IPS DF 6.9 (cell line): ENCODE data around the gene IFIT1.

Source experiments
- DNase-seq: peaks from one replicate; pipeline ENCODE4 v3.0.0-alpha.2; 2013; ENCODE audit warnings: low read depth, low spot score
- H3K27ac ChIP-seq: one replicate; pipeline ENCODE4 v1.5.1; 2013; ENCODE audit warnings: low read length, control low read depth
- H3K27me3 ChIP-seq: 2 replicates; pipeline ENCODE4 v1.6.1; 2013; ENCODE audit warnings: mild to moderate bottlenecking, low read length; ENCODE audit not compliant: control insufficient read depth, insufficient read depth
- H3K36me3 ChIP-seq: 2 replicates; pipeline ENCODE4 v1.6.1; 2013; ENCODE audit warnings: low read length; ENCODE audit not compliant: control insufficient read depth, insufficient read depth
- H3K4me1 ChIP-seq: 2 replicates; pipeline ENCODE4 v1.6.1; 2013; ENCODE audit warnings: low read length; ENCODE audit not compliant: control insufficient read depth, insufficient read depth
- H3K4me3 ChIP-seq: 2 replicates; pipeline ENCODE4 v1.5.1; 2013; ENCODE audit warnings: mild to moderate bottlenecking, low read length
- H3K9me3 ChIP-seq: 2 replicates; pipeline ENCODE4 v1.6.1; 2013; ENCODE audit warnings: low read length, inconsistent platforms; ENCODE audit not compliant: control insufficient read depth, insufficient read depth
- WGBS: extraction: QIAGEN DNeasy Blood & Tissue Kit; methylation state at CpG from one replicate; pipeline ENCODE4 v1.1.7; 2013; ENCODE audit warnings: mixed read lengths, missing lambda C conversion rate; ENCODE audit not compliant: insufficient read length, insufficient coverage; 5-methylcytosine and 5-hydroxymethylcytosine counted together

Gene IFIT1

DNA sequence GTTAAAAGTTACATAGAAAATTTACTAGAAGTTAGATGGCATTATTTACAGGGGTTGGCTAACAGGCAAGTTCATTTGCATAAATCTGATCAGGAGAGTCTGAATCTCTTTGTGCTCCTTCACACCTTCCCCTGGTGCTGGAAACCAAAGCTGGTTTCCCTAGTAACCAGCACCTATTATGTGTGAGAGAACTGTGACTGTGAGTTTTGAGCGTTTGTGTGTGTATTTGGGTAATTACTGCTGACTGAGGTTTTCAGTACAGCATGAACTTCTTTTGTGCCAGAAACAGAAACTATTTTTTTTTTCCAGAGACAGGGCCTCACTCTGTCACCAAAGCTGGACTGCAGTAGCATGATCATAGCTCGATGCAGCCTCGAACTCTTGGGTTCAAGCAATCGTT lies 24.9 kb upstream of the IFIT1 start:
- H3K4me3 ChIP-seq, result no peak overlapping the region
- H3K36me3 ChIP-seq, result no peaks in the 10 kb centered on the region
- no CpG with 5 or more reads among the region's 4 CpGs for WGBS
- H3K27ac ChIP-seq, result no peak overlapping the region
- H3K27me3 ChIP-seq, result no peaks in the 10 kb centered on the region
- DNase-seq, result no peak
- no peaks in the 10 kb centered on the region for H3K9me3 ChIP-seq
- H3K4me1 ChIP-seq, result no peaks in the 10 kb centered on the region

DNA sequence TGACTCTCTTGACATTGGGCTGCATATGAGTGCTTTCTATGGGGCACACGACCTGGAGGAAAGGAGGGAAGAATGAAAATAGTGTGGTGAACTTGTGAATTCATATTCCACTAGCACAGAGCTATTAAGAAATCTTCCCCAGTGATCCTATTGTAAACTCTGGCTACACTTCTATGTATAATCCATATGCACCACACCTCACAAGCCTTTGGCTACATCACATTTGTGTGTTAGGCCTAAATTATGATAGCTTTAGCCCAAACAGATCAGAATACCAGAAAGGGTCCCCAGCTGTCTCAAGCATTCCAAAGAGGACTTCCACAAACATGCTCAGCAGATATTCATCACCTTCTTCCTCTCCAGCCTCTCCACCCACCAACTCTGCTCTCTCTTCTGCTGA lies 24.3 kb upstream of the IFIT1 start:
- DNase-seq, result no peak
- no peak overlapping the region for H3K27ac ChIP-seq
- no peaks in the 10 kb centered on the region for H3K27me3 ChIP-seq
- H3K4me3 ChIP-seq, result no peak overlapping the region
- H3K4me1 ChIP-seq, result no peaks in the 10 kb centered on the region
- no CpG with 5 or more reads among the region's 1 CpG for WGBS
- no peaks in the 10 kb centered on the region for H3K9me3 ChIP-seq
- H3K36me3 ChIP-seq, result no peaks in the 10 kb centered on the region

DNA sequence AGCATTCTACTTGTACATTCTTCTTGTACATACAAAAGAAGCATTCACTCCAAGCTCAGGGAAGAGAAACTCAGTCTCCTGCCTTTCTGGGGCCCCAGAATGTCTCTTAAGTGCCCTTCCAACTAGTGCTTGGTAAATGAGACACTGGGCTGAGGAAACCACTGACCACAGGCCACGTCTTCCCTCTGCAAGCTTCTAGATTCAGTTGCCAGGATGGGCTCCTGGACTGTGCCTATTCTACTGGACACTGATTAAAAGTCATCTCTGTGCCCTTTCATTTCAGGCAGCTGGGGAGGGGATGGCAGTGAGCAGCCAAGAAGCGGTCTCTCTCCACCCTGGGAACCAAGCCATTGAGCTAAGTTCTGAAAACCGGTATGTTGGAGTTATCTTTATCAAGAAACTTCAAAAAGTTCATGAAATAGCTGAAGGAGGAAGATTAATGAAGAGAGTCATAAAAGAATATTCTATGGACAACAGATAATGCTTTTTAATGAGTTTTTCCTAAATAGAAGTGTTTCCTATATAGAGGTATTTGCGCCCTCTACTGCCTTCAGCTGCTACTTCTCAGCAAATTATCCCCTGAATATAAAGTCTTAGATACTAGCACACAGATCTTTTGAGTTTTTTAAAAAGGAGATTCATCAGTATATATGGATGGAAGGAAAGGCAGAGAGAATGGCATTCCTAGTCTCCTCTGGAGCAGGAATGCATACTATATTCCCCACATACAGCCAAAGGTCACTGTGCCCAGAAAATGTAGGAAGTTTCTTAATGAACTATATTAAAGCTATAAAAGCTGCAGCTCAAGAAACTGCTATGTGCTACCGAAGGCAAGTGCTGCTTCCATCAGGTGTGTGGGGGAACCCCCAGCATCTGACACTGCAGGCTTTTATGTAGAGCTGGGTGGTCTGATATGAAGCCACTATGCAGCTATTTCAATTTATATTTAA lies 23.0 kb upstream of the IFIT1 start:
- no peaks in the 10 kb centered on the region for H3K4me1 ChIP-seq
- WGBS, result no CpG with 5 or more reads among the region's 5 CpGs
- H3K27ac ChIP-seq, result no peak overlapping the region
- H3K36me3 ChIP-seq, result no peaks in the 10 kb centered on the region
- no peaks in the 10 kb centered on the region for H3K9me3 ChIP-seq
- no peak overlapping the region for H3K4me3 ChIP-seq
- H3K27me3 ChIP-seq, result no peaks in the 10 kb centered on the region
- no peak for DNase-seq

DNA sequence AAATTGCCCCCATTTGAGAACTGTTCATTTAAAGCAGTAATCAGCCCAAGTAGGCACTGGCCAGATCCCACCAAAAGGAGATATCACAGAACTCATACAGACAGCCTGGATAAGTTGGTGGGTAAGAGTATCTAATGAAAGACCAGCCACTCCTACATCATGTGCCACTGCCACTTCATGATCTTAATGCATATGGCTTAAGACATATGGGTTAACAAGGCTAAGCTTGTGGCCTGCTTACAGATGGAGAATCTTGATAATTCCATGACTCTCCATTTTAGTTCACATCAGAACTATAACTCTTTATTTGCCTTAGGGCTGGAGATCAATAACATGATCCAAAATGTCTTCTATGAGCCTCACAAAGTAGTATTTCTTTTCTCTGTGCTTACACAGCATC lies 21.3 kb upstream of the IFIT1 start:
- H3K27me3 ChIP-seq, result no peaks in the 10 kb centered on the region
- no peaks in the 10 kb centered on the region for H3K4me1 ChIP-seq
- no peaks in the 10 kb centered on the region for H3K36me3 ChIP-seq
- no peak overlapping the region for H3K4me3 ChIP-seq
- no peaks in the 10 kb centered on the region for H3K9me3 ChIP-seq
- DNase-seq, result no peak
- H3K27ac ChIP-seq, result no peak overlapping the region

DNA sequence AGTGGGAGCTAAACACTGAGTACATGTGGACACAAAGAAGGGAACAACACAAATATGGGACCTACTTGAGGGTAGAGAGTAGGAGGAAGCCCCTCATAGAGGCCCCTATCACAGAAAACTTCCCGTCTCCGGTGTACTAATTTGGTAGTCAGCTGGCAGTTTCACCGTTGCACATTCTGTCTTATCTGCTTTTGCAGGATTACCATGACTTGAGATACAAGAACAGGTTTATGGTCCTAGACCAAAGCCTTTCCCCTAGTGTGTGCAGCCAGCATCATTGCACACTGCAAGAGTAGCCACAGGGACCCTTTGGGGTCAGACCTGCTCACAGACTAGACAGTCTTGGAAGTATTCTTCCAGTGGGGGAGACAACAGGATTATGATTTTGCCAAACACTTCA lies 20.4 kb upstream of the IFIT1 start:
- Histone ChIP-seq H3K36me3 (no peaks in the 10 kb centered on the region), H3K4me1 (no peaks in the 10 kb centered on the region), H3K27ac (no peak overlapping the region), H3K4me3 (no peak overlapping the region), H3K27me3 (no peaks in the 10 kb centered on the region), H3K9me3 (no peaks in the 10 kb centered on the region)
- DNase-seq, result no peak
- no CpG with 5 or more reads among the region's 3 CpGs for WGBS

DNA sequence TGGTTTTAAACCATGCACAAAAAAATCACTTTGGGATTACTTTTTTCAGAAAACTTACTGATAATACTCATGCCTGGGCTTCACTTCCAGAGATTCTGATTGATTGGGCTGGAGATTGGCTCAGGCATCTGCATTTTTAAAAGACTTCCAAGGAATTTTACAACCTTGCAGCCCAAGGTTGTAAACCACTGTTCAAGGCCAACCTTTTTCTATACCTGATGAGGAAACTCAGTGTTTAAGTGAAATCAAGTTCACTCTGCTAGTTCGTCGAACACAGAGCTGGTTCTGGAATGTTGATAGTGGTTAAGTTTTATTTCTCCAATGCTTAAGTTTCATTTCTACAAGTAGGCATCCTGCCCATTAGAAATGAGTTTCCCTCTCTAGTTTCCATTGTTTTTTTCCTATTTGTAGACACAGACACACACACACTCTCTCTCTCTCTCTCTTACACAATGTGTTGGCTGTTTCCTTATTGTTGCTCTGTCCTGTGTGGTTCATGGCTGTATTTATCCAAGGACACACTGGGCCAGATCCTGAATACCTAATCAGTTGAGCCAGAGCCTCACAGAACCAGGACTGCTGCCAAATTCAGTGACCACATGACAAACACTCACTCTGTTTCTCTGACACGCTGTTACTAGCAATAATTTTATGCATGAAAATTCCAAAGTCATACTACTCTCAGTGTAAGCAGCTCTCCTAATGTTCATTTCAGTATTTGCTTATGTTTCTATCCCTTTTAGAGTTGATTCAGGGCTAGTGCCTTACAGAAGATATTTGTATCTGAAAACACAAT lies 18.3 kb upstream of the IFIT1 start:
- WGBS, result no CpG with 5 or more reads among the region's 3 CpGs
- no peaks in the 10 kb centered on the region for H3K27me3 ChIP-seq
- H3K9me3 ChIP-seq, result no peaks in the 10 kb centered on the region
- no peak overlapping the region for H3K4me3 ChIP-seq
- DNase-seq, result no peak
- H3K27ac ChIP-seq, result no peak overlapping the region
- no peaks in the 10 kb centered on the region for H3K36me3 ChIP-seq
- H3K4me1 ChIP-seq, result no peaks in the 10 kb centered on the region

DNA sequence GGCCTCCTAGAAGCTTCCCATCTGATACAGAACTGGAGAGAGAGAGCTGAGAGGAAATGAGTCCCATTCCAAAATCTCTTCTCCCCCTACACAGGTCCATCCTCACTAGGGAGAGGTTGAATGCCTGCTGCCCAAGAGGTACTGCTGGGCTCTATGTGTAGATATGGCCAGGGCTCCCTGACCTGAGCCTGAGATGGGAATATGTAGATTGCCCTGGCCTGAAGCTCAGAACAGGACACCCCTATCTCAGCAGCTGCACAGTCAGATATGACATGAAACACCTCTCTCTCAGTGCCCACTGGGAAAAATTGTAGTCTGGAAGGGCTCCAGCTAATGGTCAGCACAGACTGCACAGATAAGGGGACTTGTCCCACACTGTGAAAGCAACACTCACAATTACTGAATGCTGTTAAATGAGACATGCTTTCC lies 17.7 kb upstream of the IFIT1 start:
- Histone ChIP-seq H3K36me3 (no peaks in the 10 kb centered on the region), H3K27ac (no peak overlapping the region), H3K9me3 (no peaks in the 10 kb centered on the region), H3K27me3 (no peaks in the 10 kb centered on the region), H3K4me1 (no peaks in the 10 kb centered on the region), H3K4me3 (no peak overlapping the region)
- DNase-seq, result no peak

DNA sequence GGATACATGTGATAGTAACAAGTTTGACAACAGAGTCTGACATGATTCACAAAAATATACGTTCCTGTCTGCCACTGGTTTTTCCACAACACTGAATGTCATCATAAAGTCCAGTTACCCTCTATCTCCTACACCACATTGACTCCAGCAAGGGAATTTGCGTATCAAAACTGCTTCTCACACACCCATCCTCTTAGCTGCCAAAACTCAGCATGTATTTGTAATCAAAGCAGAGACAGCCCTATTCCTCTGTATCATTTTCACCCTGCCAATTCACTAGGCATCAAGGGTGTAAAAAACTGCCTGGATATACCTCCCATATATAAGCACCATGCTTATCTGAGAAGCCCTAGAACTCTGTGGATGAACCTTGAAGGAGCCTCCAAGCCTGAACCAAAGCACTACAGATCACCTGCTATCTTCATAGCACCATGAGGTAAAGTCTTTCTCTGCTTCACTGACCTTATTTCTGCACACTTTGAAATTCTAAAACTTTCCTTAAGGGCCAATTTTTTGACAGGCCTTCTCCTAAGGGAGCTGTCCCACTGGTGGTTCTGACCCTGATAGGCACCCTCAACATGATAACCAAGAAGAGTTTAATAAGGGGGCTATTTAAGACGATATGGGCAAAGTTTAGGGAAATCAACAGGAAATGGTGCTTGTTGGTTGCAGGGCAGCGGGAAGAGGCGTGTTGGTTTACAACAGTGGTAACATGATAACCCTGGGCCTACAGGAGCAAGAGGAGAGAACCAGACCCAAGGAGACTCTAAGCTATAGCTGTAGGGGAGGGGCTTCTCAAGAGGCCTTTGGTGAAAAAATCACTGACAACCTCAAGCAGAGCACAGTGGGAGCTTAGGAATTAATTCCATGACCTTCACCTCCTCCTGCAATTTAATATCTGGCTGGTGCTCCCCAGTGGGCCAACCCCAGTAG lies 14.5 kb upstream of the IFIT1 start, which contains the start of gene IFIT1B:
IFIT1B (plus strand) TSS at position 352 of the 933 bp plus-strand sequence; CDS start at position 432, 80 bp downstream.
- Histone ChIP-seq H3K27ac (no peak within 1 kb of the TSS), H3K27me3 (no peaks in the 10 kb centered on the region), H3K36me3 (no peaks in the 10 kb centered on the region), H3K4me1 (no peaks in the 10 kb centered on the region), H3K4me3 (no peak within 1 kb of the TSS), H3K9me3 (no peaks in the 10 kb centered on the region)
- no peak for DNase-seq
- no CpG with 5 or more reads among the region's 5 CpGs for WGBS

DNA sequence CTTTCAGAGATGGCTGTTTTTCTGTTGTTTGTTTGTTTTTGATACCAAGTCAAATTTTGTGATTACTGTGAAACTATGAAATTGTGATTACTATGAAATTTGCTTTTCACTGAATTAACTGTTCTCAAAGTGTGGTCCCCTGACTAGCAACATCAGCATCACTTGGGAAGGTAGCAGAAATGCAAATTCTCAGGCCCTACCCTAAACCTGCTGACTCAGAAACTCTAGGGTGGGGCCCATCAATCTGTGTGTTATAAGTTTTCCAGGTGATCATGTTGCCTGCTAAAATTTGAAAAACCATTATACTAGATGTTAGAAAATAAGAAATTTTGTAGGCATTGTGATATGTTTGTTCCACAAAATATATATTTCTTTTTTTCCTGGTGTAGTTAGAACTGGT lies 13.3 kb upstream of the IFIT1 start:
- H3K36me3 ChIP-seq, result no peaks in the 10 kb centered on the region
- no peak overlapping the region for H3K27ac ChIP-seq
- H3K4me1 ChIP-seq, result no peaks in the 10 kb centered on the region
- DNase-seq, result no peak
- H3K9me3 ChIP-seq, result no peaks in the 10 kb centered on the region
- no peak overlapping the region for H3K4me3 ChIP-seq
- no peaks in the 10 kb centered on the region for H3K27me3 ChIP-seq

DNA sequence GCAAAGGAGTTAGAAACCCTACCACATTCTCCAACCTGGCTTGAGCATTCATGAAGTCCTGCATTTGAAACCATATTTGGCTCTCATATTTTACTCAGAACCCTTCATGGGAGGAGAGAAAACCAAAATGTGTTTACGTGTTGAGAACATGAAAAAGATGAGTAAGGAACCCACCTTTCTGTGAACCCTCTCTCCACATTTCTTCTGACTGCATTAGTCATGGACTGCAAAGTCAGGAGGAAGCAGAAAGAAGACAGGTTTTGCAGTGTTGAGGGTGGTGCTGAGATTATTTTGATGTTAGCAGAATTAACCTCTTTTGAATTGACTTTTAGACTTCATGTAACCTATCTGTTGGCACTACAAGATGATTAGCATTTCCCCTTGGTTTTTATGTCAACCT lies 9.7 kb upstream of the IFIT1 start:
- Histone ChIP-seq H3K36me3 (no peaks in the 10 kb centered on the region), H3K9me3 (no peaks in the 10 kb centered on the region), H3K4me3 (no peak overlapping the region), H3K27ac (no peak overlapping the region), H3K27me3 (no peaks in the 10 kb centered on the region), H3K4me1 (no peaks in the 10 kb centered on the region)
- no CpG with 5 or more reads among the region's 1 CpG for WGBS
- no peak for DNase-seq
